Ascending aorta (tissue), 2 donors: ENCODE data around the gene NUCB1. TPM values are rescaled to one million over a fixed set of nuclear protein-coding genes. Genes with fewer than 3 reads are reported as not detected.

Experiments used
- DNase-seq, 2 donors: peaks; one replicate each; pipeline ENCODE4 v3.0.0-alpha.2; 2019; ENCODE audit warnings: low spot score in 2 of 2
- H3K27ac ChIP-seq, 2 donors: fragments of 200-600 bp; sonication (generic); one replicate each; pipeline ENCODE4 v1.5.1; 2016 to 2017; ENCODE audit warnings: mild to moderate bottlenecking in 1 of 2
- H3K27me3 ChIP-seq: fragments of 200-600 bp; sonication (generic); one replicate; pipeline ENCODE4 v1.5.1; 2017
- H3K36me3 ChIP-seq, 2 donors: fragments of 200-600 bp; sonication (generic); one replicate each; pipeline ENCODE4 v1.5.1; 2016
- H3K4me1 ChIP-seq, 2 donors: fragments of 200-600 bp; sonication (generic); one replicate each; pipeline ENCODE4 v1.5.1; 2016 to 2017; ENCODE audit warnings: mild to moderate bottlenecking in 1 of 2
- H3K4me3 ChIP-seq, 2 donors: fragments of 200-600 bp; sonication (generic); one replicate each; pipeline ENCODE4 v1.5.1; 2016 to 2017; ENCODE audit warnings: mild to moderate bottlenecking in 1 of 2
- H3K9me3 ChIP-seq, 2 donors: fragments of 200-600 bp; sonication (generic); one replicate each; pipeline ENCODE4 v1.5.1; 2016
- intact Hi-C: fragments of 100-400 bp; cut with DNase I; formaldehyde crosslinking; loops from one replicate; pipeline ENCODE4 v1.15.1; 2023
- total RNA-seq: library from RNA; depleted of rRNA; stranded (reverse); fragments of >200 nt; gene quantifications from one replicate; pipeline ENCODE4 v1.1.0, GENCODE V29; 2016
- TF ChIP-seq, protein P1 (sequence below), 3 experiments: fragments of 200-600 bp in 2 of 3; fragments of 450-650 bp in 1 of 3; sonication (generic) in 2 of 3; IDR thresholded peaks; one replicate each; pipeline ENCODE4 v1.5.1; 2016 to 2019; ENCODE audit warnings: antibody characterized with exemption in 3 of 3, mild to moderate bottlenecking in 1 of 3, moderate library complexity in 1 of 3

The NUCB1 gene
- total RNA-seq, 1 donor from 2014 or later: 505 TPM

DNA sequence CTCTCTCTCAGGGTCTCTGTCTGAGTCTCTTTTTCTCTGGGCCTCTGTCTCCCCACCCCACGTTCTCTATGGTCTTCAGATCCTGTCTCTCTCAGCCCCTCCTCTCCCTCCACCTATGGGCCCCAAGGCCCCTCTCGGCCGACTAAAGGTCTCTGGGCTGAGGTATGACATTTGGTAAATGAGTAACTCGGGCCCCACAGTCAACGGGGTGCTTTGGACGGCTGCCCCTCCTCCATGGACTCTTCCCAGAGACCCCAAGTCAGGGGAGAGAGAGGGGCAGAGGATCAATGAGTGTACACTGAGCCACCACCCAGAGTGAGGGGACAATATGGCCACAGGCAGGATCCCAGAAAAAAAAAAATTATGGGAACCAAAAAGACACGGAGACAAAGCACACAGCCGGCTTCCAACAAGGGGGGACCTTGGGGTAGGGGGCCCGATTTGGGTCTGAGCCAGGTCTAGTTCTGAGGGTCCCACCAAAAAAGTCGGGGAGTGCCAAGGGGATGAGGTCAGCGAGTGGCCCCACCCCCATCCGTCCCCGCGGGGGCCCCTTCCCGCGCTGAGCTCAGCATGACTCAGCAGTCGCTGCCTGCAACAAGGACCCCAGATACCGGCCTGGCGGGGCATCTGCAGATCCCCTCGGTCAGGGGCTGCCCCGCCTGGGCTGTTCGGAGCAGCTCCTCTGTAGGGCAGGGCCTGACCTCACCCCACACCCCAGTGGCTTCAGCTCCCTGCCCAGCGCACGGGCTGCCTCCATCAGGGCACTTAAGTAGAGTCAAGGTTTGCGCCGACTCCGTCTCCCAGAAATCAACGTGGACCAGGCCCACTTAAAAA, 63.5 kb downstream of the NUCB1 start:
- Histone ChIP-seq H3K27ac (peak overlapping the region; percentile 89 to 96), H3K9me3 (no peaks in the 10 kb centered on the region), H3K27me3 (no peaks in the 10 kb centered on the region), H3K4me1 (peaks cover 9 to 37% of the 10 kb centered on the region in 2 donors), H3K36me3 (peaks cover 13 to 19% of the 10 kb centered on the region in 2 donors), H3K4me3 (peak overlapping the region; percentile 89 to 94)
- intact Hi-C loops: loop anchor here (2.0 kb wide), 2 partner anchors 29 to 127 kb away; partner anchors contain the start of genes GYS1, HSD17B14 and RUVBL2
- TF ChIP-seq, protein P1, sequence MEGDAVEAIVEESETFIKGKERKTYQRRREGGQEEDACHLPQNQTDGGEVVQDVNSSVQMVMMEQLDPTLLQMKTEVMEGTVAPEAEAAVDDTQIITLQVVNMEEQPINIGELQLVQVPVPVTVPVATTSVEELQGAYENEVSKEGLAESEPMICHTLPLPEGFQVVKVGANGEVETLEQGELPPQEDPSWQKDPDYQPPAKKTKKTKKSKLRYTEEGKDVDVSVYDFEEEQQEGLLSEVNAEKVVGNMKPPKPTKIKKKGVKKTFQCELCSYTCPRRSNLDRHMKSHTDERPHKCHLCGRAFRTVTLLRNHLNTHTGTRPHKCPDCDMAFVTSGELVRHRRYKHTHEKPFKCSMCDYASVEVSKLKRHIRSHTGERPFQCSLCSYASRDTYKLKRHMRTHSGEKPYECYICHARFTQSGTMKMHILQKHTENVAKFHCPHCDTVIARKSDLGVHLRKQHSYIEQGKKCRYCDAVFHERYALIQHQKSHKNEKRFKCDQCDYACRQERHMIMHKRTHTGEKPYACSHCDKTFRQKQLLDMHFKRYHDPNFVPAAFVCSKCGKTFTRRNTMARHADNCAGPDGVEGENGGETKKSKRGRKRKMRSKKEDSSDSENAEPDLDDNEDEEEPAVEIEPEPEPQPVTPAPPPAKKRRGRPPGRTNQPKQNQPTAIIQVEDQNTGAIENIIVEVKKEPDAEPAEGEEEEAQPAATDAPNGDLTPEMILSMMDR (IDR thresholded peaks at IDR 0.05): no peak
- DNase-seq: peak in 1 of 2 donors; percentile 88

- no peak for DNase-seq
- H3K27ac ChIP-seq: peak overlapping the region; percentile 89 to 96
- H3K4me1 ChIP-seq: peaks cover 9 to 37% of the 10 kb centered on the region in 2 donors
- intact Hi-C loops: loop anchor here (1.0 to 2.0 kb wide), 4 partner anchors 28 to 128 kb away; partner anchors contain the start of genes GYS1, HSD17B14, NUCB1 and RUVBL2
- no peaks in the 10 kb centered on the region for H3K9me3 ChIP-seq
- TF ChIP-seq, protein P1 (IDR thresholded peaks at IDR 0.05): no peak
- H3K27me3 ChIP-seq: no peaks in the 10 kb centered on the region
- H3K4me3 ChIP-seq: peak overlapping the region; percentile 89 to 94
- H3K36me3 ChIP-seq: peaks cover 18 to 27% of the 10 kb centered on the region in 2 donors
Measured at GRCh38 chr19:48964205-48965039, 64.3 kb downstream of the NUCB1 start.

DNA sequence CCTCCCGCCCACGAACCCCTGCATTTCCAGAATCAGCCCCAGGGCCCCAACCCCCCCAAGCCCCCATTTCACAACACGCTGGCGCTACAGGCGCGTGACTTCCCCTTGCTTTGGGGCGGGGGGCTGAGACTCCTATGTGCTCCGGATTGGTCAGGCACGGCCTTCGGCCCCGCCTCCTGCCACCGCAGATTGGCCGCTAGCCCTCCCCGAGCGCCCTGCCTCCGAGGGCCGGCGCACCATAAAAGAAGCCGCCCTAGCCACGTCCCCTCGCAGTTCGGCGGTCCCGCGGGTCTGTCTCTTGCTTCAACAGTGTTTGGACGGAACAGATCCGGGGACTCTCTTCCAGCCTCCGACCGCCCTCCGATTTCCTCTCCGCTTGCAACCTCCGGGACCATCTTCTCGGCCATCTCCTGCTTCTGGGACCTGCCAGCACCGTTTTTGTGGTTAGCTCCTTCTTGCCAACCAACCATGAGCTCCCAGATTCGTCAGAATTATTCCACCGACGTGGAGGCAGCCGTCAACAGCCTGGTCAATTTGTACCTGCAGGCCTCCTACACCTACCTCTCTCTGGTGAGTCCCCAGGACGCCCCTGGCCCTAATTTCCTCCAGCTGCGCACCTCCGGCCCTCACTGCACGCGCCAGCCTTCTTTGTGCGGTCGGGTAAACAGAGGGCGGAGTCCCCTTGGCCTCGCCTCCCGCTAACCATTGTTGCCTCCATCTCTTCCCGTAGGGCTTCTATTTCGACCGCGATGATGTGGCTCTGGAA, 65.1 kb downstream of the NUCB1 start, which contains the start of gene FTL:
FTL (plus strand) TSS at position 270 of the 766 bp plus-strand sequence; CDS start at position 469, 199 bp downstream.
- peaks cover 9 to 37% of the 10 kb centered on the region in 2 donors for H3K4me1 ChIP-seq
- peak within 1 kb of the TSS; percentile 89 to 94 for H3K4me3 ChIP-seq
- intact Hi-C loops: loop anchor here (1.0 to 2.0 kb wide), 4 partner anchors 28 to 128 kb away; partner anchors contain the start of genes GYS1, HSD17B14, NUCB1 and RUVBL2
- H3K36me3 ChIP-seq: peaks cover 26 to 35% of the 10 kb centered on the region in 2 donors
- TF ChIP-seq, protein P1 (IDR thresholded peaks at IDR 0.05): no peak
- no peaks in the 10 kb centered on the region for H3K9me3 ChIP-seq
- DNase-seq: peak; percentile 94 to 98
- peak within 1 kb of the TSS; percentile 89 to 96 for H3K27ac ChIP-seq
- no peaks in the 10 kb centered on the region for H3K27me3 ChIP-seq

DNA sequence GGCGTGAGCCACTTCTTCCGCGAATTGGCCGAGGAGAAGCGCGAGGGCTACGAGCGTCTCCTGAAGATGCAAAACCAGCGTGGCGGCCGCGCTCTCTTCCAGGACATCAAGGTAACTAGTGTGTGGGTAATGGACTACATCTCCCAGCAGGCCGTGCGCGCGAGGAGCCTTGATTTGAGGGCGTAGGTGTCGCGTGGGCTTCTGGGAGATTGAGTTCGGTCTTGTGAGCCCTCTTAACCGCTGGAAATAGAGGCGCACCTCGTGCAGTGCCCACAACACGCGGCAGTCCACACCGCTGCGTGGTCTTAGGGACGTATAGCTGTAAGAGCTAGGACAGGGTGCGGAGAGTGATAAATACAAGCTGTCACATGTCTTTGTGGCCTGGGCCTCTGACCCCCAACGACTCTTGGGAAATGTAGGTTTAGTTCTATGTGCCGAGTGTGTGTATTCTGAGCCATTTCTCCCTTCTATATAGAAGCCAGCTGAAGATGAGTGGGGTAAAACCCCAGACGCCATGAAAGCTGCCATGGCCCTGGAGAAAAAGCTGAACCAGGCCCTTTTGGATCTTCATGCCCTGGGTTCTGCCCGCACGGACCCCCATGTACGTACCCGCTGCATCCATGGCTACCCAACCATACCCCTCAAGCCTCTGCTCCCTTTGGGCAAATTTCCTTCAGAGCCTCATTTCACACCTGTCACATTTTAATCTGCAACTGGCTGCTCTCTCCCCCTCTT, 65.9 kb downstream of the NUCB1 start:
- H3K4me1 ChIP-seq: peaks cover 9 to 37% of the 10 kb centered on the region in 2 donors

More for the DNA sequence above, 65.9 kb downstream of the NUCB1 start:
- TF ChIP-seq, protein P1 (IDR thresholded peaks at IDR 0.05): no peak
- DNase-seq: peak; percentile 75 to 95
- intact Hi-C loops: loop anchor here (1.0 to 2.0 kb wide), 4 partner anchors 27 to 129 kb away; partner anchors contain the start of genes GYS1, HSD17B14, NUCB1 and RUVBL2
- no peaks in the 10 kb centered on the region for H3K9me3 ChIP-seq
- H3K4me3 ChIP-seq: peak overlapping the region; percentile 89 to 94
- no peaks in the 10 kb centered on the region for H3K27me3 ChIP-seq
- peaks cover 32 to 41% of the 10 kb centered on the region in 2 donors for H3K36me3 ChIP-seq
- H3K27ac ChIP-seq: peak overlapping the region; percentile 89 to 96
